ENCODE measurements around the gene CXXC4. TPM values are rescaled to one million over a fixed set of nuclear protein-coding genes. Genes with fewer than 3 reads are reported as not detected.
A peak's percentile ranks its signal among the peaks of the same experiment; 100 is the strongest.

CXXC4 gene
- total and polyA plus RNA-seq, 4 donors = 10.2 to 52.9 (median 29.1) TPM

DNA sequence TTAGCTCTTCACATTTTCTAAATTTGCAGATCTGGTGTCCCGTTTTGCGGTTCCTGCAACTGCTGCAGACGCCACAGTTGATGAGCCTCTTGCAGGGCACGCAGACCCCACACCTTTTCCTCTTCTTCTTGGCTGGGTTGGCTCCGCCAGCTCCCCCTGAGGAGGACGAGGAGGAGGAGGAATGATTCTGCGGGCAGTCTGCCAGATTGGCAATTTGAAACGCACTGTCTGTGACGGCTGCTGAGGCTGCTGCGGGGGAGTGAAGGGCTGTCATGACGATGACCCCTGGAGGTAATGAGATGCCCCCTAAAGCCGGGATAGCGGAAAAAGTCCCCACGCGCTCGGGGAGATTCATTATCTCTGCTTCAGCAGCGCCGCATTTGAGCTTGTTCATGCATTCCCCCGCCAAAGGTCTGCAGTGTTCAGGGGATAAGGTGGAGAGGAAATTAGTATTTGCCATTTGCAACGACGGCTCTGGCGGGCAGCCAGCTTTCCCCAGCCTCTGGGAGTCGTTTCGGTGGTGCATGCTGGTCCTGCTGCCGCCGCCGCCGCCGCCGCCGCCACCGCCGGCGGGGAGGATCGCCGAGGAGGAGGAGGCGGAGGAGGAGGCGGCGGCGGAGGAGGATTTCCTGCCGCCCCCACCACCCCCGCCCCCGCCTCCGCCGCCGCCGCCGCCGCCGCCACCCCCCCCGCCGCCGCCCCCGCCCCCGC lies 3.8 kb downstream of the CXXC4 start:
- 0% methylated on average over 30 of the region's 55 CpGs for WGBS (ENCODE audit: insufficient coverage)
- Histone ChIP-seq H3K27ac (ENCODE audit: low read depth, low read length) (peak overlapping the region; percentile 88), H3K9me3 (ENCODE audit: control insufficient read depth, insufficient read depth, low read length) (no peaks in the 10 kb centered on the region), H3K27me3 (ENCODE audit: control insufficient read depth, insufficient read depth, low read length) (no peaks in the 10 kb centered on the region), H3K4me1 (ENCODE audit: control insufficient read depth, insufficient read depth, low read length) (peaks cover 6% of the 10 kb centered on the region), H3K36me3 (ENCODE audit: control insufficient read depth, insufficient read depth, low read length) (no peaks in the 10 kb centered on the region), H3K4me3 (ENCODE audit: low read depth, low read length) (peak overlapping the region; percentile 71)
- peak in 5 of 6 donors; percentile 70 to 98 (median 85) for DNase-seq (ENCODE audit: low read depth in 4 of 6, low spot score in 6 of 6)

GRCh38 chr4:104490096-104490769 lies 4.5 kb downstream of the CXXC4 start:
- peak overlapping the region; percentile 88 for H3K27ac ChIP-seq (ENCODE audit: low read depth, low read length)
- no peaks in the 10 kb centered on the region for H3K9me3 ChIP-seq (ENCODE audit: control insufficient read depth, insufficient read depth, low read length)
- no peaks in the 10 kb centered on the region for H3K27me3 ChIP-seq (ENCODE audit: control insufficient read depth, insufficient read depth, low read length)
- peak in 1 of 6 donors; percentile 50 for DNase-seq (ENCODE audit: low read depth in 4 of 6, low spot score in 6 of 6)
- peak overlapping the region; percentile 71 for H3K4me3 ChIP-seq (ENCODE audit: low read depth, low read length)
- peaks cover 6% of the 10 kb centered on the region for H3K4me1 ChIP-seq (ENCODE audit: control insufficient read depth, insufficient read depth, low read length)
- no peaks in the 10 kb centered on the region for H3K36me3 ChIP-seq (ENCODE audit: control insufficient read depth, insufficient read depth, low read length)
- WGBS (ENCODE audit: insufficient coverage) = no CpG with 5 or more reads among the region's 7 CpGs

- H3K27ac ChIP-seq (ENCODE audit: low read depth, low read length) = peak overlapping the region; percentile 88
Observed at GRCh38 chr4:104489731-104490095, 5.0 kb downstream of the CXXC4 start.

GRCh38 chr4:104488151-104488550 lies 6.5 kb downstream of the CXXC4 start:
- Histone ChIP-seq H3K4me3 (ENCODE audit: low read depth, low read length) (no peak overlapping the region), H3K9me3 (ENCODE audit: control insufficient read depth, insufficient read depth, low read length) (no peaks in the 10 kb centered on the region), H3K27ac (ENCODE audit: low read depth, low read length) (no peak overlapping the region), H3K27me3 (ENCODE audit: control insufficient read depth, insufficient read depth, low read length) (no peaks in the 10 kb centered on the region), H3K36me3 (ENCODE audit: control insufficient read depth, insufficient read depth, low read length) (no peaks in the 10 kb centered on the region), H3K4me1 (ENCODE audit: control insufficient read depth, insufficient read depth, low read length) (peaks cover 6% of the 10 kb centered on the region)
- peak in 1 of 6 donors; percentile 42 for DNase-seq (ENCODE audit: low read depth in 4 of 6, low spot score in 6 of 6)
- no CpG with 5 or more reads among the region's 1 CpG for WGBS (ENCODE audit: insufficient coverage)

More at GRCh38 chr4:104489731-104490095, 5.0 kb downstream of the CXXC4 start:
- Histone ChIP-seq H3K4me1 (ENCODE audit: control insufficient read depth, insufficient read depth, low read length) (peaks cover 6% of the 10 kb centered on the region), H3K36me3 (ENCODE audit: control insufficient read depth, insufficient read depth, low read length) (no peaks in the 10 kb centered on the region), H3K4me3 (ENCODE audit: low read depth, low read length) (no peak overlapping the region), H3K9me3 (ENCODE audit: control insufficient read depth, insufficient read depth, low read length) (no peaks in the 10 kb centered on the region), H3K27me3 (ENCODE audit: control insufficient read depth, insufficient read depth, low read length) (no peaks in the 10 kb centered on the region)
- DNase-seq (ENCODE audit: low read depth in 4 of 6, low spot score in 6 of 6) = no peak

DNA sequence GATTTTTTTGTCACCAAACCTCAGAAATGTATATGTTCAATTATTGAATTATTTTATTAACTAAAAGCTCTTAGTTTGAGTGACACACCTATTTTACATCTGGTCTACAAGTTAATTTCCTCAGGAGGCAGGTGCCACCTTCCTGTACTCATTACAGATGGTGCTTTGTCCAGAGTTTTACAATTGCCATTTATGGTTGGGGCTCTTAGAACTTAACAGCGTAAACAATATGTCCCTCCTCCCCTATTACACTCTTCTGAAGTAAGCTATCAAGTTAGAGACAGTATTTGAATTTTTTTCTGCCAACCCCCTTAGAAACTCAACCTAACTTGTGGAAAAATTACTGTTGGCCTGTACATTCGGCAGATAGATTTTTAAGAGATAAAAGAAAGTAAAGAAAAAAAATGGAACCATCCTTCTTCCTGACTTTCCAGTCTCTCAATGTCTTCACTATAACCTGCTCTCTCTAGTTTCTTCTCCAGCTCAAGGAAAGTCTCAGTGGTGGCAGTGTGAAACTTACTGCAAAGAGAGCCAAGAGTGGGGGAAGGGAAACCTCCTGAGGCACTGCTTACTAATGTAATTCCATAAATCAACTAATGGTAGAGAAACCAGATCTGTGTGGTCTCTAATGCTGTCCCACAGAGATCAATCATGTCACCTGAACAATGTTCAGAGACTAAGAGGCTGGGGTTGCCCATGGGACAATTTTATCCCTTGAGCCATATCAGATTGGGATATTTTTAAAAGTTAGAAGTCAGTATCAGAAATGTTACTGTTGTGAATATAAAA lies 7.8 kb downstream of the CXXC4 start:
- DNase-seq (ENCODE audit: low read depth in 4 of 6, low spot score in 6 of 6) = peak in 2 of 6 donors; percentile 51 to 65
- no CpG with 5 or more reads among the region's 2 CpGs for WGBS (ENCODE audit: insufficient coverage)
- H3K27ac ChIP-seq (ENCODE audit: low read depth, low read length) = peak overlapping the region; percentile 7
- no peaks in the 10 kb centered on the region for H3K27me3 ChIP-seq (ENCODE audit: control insufficient read depth, insufficient read depth, low read length)
- H3K4me1 ChIP-seq (ENCODE audit: control insufficient read depth, insufficient read depth, low read length) = peaks cover 6% of the 10 kb centered on the region
- H3K36me3 ChIP-seq (ENCODE audit: control insufficient read depth, insufficient read depth, low read length) = no peaks in the 10 kb centered on the region
- no peak overlapping the region for H3K4me3 ChIP-seq (ENCODE audit: low read depth, low read length)
- H3K9me3 ChIP-seq (ENCODE audit: control insufficient read depth, insufficient read depth, low read length) = no peaks in the 10 kb centered on the region

- Histone ChIP-seq H3K27me3 (ENCODE audit: control insufficient read depth, insufficient read depth, low read length) (no peaks in the 10 kb centered on the region), H3K27ac (ENCODE audit: low read depth, low read length) (no peak overlapping the region), H3K9me3 (ENCODE audit: control insufficient read depth, insufficient read depth, low read length) (no peaks in the 10 kb centered on the region), H3K4me1 (ENCODE audit: control insufficient read depth, insufficient read depth, low read length) (no peaks in the 10 kb centered on the region), H3K4me3 (ENCODE audit: low read depth, low read length) (no peak overlapping the region), H3K36me3 (ENCODE audit: control insufficient read depth, insufficient read depth, low read length) (no peaks in the 10 kb centered on the region)
- peak in 1 of 6 donors; percentile 34 for DNase-seq (ENCODE audit: low read depth in 4 of 6, low spot score in 6 of 6)
- 37% methylated on average over 4 of the region's 4 CpGs for WGBS (ENCODE audit: insufficient coverage)
Observed at GRCh38 chr4:104475652-104476051, 19.0 kb downstream of the CXXC4 start.

DNA sequence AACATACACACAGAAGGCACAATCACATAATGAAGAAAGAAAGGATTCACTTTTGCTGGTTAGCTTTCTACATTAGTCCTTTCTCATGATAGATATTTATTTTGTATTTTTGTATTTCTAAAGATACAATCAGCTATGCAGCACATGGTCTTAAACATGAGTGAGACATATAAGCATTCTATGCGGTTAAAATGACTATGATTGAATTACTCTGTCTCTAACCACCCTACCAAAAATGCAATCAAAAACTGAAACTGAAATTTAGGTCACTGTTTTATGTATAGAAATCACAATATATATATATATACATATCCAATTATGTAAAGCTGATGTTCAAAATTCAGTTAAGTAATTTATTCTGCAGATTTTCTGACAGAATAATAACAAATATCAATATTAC lies 21.9 kb downstream of the CXXC4 start:
- Histone ChIP-seq H3K4me3 (ENCODE audit: low read depth, low read length) (no peak overlapping the region), H3K9me3 (ENCODE audit: control insufficient read depth, insufficient read depth, low read length) (no peaks in the 10 kb centered on the region), H3K36me3 (ENCODE audit: control insufficient read depth, insufficient read depth, low read length) (no peaks in the 10 kb centered on the region), H3K27me3 (ENCODE audit: control insufficient read depth, insufficient read depth, low read length) (no peaks in the 10 kb centered on the region), H3K27ac (ENCODE audit: low read depth, low read length) (no peak overlapping the region), H3K4me1 (ENCODE audit: control insufficient read depth, insufficient read depth, low read length) (no peaks in the 10 kb centered on the region)
- DNase-seq (ENCODE audit: low read depth in 4 of 6, low spot score in 6 of 6) = no peak
- WGBS (ENCODE audit: insufficient coverage) = no CpG with 5 or more reads among the region's 1 CpG

- no peaks in the 10 kb centered on the region for H3K9me3 ChIP-seq (ENCODE audit: control insufficient read depth, insufficient read depth, low read length)
- no CpG with 5 or more reads among the region's 1 CpG for WGBS (ENCODE audit: insufficient coverage)
- no peaks in the 10 kb centered on the region for H3K27me3 ChIP-seq (ENCODE audit: control insufficient read depth, insufficient read depth, low read length)
- no peak for DNase-seq (ENCODE audit: low read depth in 4 of 6, low spot score in 6 of 6)
- H3K36me3 ChIP-seq (ENCODE audit: control insufficient read depth, insufficient read depth, low read length) = no peaks in the 10 kb centered on the region
- H3K4me3 ChIP-seq (ENCODE audit: low read depth, low read length) = no peak overlapping the region
- no peaks in the 10 kb centered on the region for H3K4me1 ChIP-seq (ENCODE audit: control insufficient read depth, insufficient read depth, low read length)
- no peak overlapping the region for H3K27ac ChIP-seq (ENCODE audit: low read depth, low read length)
Observed at GRCh38 chr4:104470770-104471169, 23.9 kb downstream of the CXXC4 start.

- H3K27me3 ChIP-seq (ENCODE audit: control insufficient read depth, insufficient read depth, low read length) = no peaks in the 10 kb centered on the region
- no peaks in the 10 kb centered on the region for H3K4me1 ChIP-seq (ENCODE audit: control insufficient read depth, insufficient read depth, low read length)
- no peaks in the 10 kb centered on the region for H3K9me3 ChIP-seq (ENCODE audit: control insufficient read depth, insufficient read depth, low read length)
- no peak for DNase-seq (ENCODE audit: low read depth in 4 of 6, low spot score in 6 of 6)
- no peak overlapping the region for H3K27ac ChIP-seq (ENCODE audit: low read depth, low read length)
- H3K4me3 ChIP-seq (ENCODE audit: low read depth, low read length) = no peak overlapping the region
- H3K36me3 ChIP-seq (ENCODE audit: control insufficient read depth, insufficient read depth, low read length) = no peaks in the 10 kb centered on the region
Observed at GRCh38 chr4:104469794-104470193, 24.9 kb downstream of the CXXC4 start.
